ENCODE measurements around the gene AGRN. TPM values are rescaled to one million over a fixed set of nuclear protein-coding genes. Genes with fewer than 3 reads are reported as not detected.
"Not testable (repeated sequence)": the region's sequence is repeated elsewhere in the genome, so short reads cannot be mapped to it uniquely, and the experiment has no call there.

The AGRN gene
- total and polyA plus RNA-seq, 8 donors: 96.8 to 208 (median 149) TPM

GRCh38 chr1:985126-985525 is 34.8 kb upstream of the AGRN start:
- Histone ChIP-seq H3K27me3 (peaks cover 0 to 76% of the 10 kb centered on the region in 2 donors), H3K9me3 (no peaks in the 10 kb centered on the region), H3K4me1 (no peaks in the 10 kb centered on the region), H3K4me3 (no peak overlapping the region), H3K36me3 (no peaks in the 10 kb centered on the region), H3K27ac (no peak overlapping the region)
- ATAC-seq: no peak
- DNase-seq: peak in 1 of 4 donors; percentile 34
- intact Hi-C loops (cut with DNase I): loop anchor here in 1 of 2 donors (5.0 kb wide), 1 partner anchor 77 kb away; no protein-coding TSS in a partner anchor
- no peak for TF ChIP-seq CTCF (IDR thresholded peaks at IDR 0.05)

GRCh38 chr1:988061-988460 is 31.9 kb upstream of the AGRN start:
- not testable (repeated sequence) for H3K4me1 ChIP-seq, DNase-seq, H3K9me3 ChIP-seq, H3K4me3 ChIP-seq, ATAC-seq, H3K27ac ChIP-seq, H3K36me3 ChIP-seq
- intact Hi-C loops (cut with DNase I): loop anchor here in 1 of 2 donors (5.0 kb wide), 1 partner anchor 74 kb away; no protein-coding TSS in a partner anchor
- H3K27me3 ChIP-seq: peaks cover 0 to 50% of the 10 kb centered on the region in 2 donors

GRCh38 chr1:991275-991674 is 28.6 kb upstream of the AGRN start:
- H3K36me3 ChIP-seq; H3K4me1 ChIP-seq; intact Hi-C loops (cut with DNase I); H3K9me3 ChIP-seq; H3K27ac ChIP-seq; H3K4me3 ChIP-seq; DNase-seq; ATAC-seq: not testable (repeated sequence)
- peaks cover 0 to 49% of the 10 kb centered on the region in 2 donors for H3K27me3 ChIP-seq

- Histone ChIP-seq H3K9me3 (peaks cover 0 to 9% of the 10 kb centered on the region in 2 donors), H3K27me3 (peaks cover 0 to 49% of the 10 kb centered on the region in 2 donors), H3K27ac (no peak overlapping the region), H3K4me1 (no peaks in the 10 kb centered on the region), H3K36me3 (no peaks in the 10 kb centered on the region), H3K4me3 (no peak overlapping the region)
- no peak for TF ChIP-seq CTCF (IDR thresholded peaks at IDR 0.05)
- intact Hi-C loops (cut with DNase I): no loop called here
- ATAC-seq: no peak
- DNase-seq: no peak
Observed at GRCh38 chr1:991895-992294, 28.0 kb upstream of the AGRN start.

- no peak for ATAC-seq
- peaks cover 0 to 9% of the 10 kb centered on the region in 2 donors for H3K9me3 ChIP-seq
- no peak for DNase-seq
- H3K4me1 ChIP-seq: no peaks in the 10 kb centered on the region
- peaks cover 0 to 53% of the 10 kb centered on the region in 2 donors for H3K27me3 ChIP-seq
- no peak for TF ChIP-seq CTCF (IDR thresholded peaks at IDR 0.05)
- no peak overlapping the region for H3K27ac ChIP-seq
- no peaks in the 10 kb centered on the region for H3K36me3 ChIP-seq
- intact Hi-C loops (cut with DNase I): no loop called here
- H3K4me3 ChIP-seq: no peak overlapping the region
Observed at GRCh38 chr1:992362-992761, 27.6 kb upstream of the AGRN start.

GRCh38 chr1:993379-993995 is 26.4 kb upstream of the AGRN start:
- no peak for TF ChIP-seq CTCF (IDR thresholded peaks at IDR 0.05)
- no peak for ATAC-seq

GRCh38 chr1:994546-994945 is 25.4 kb upstream of the AGRN start:
- H3K36me3 ChIP-seq; H3K27ac ChIP-seq; intact Hi-C loops (cut with DNase I); H3K4me3 ChIP-seq; H3K9me3 ChIP-seq; ATAC-seq: not testable (repeated sequence)
- Histone ChIP-seq H3K27me3 (peaks cover 11 to 71% of the 10 kb centered on the region in 2 donors), H3K4me1 (peaks cover 0 to 16% of the 10 kb centered on the region in 2 donors)
- DNase-seq: peak in 1 of 4 donors; percentile 26

More at GRCh38 chr1:993379-993995, 26.4 kb upstream of the AGRN start:
- H3K4me3 ChIP-seq: no peak overlapping the region
- no peak overlapping the region for H3K27ac ChIP-seq
- no peaks in the 10 kb centered on the region for H3K36me3 ChIP-seq
- peaks cover 6 to 65% of the 10 kb centered on the region in 2 donors for H3K27me3 ChIP-seq
- peaks cover 0 to 5% of the 10 kb centered on the region in 2 donors for H3K4me1 ChIP-seq
- H3K9me3 ChIP-seq: peaks cover 0 to 9% of the 10 kb centered on the region in 2 donors
- intact Hi-C loops (cut with DNase I): no loop called here
- DNase-seq: peak in 1 of 4 donors; percentile 54

All from left lung (tissue), 10 donors.